Keratinocyte (primary cell): ENCODE measurements around the gene TXNRD2. TPM values are rescaled to one million over a fixed set of nuclear protein-coding genes. Genes with fewer than 3 reads are reported as not detected.

Source experiments
- DNase-seq: peaks from one replicate; pipeline ENCODE4 v3.0.0-alpha.2; 2011; ENCODE audit warnings: low read depth, missing footprints, low spot score
- FAIRE-seq: peaks from 2 replicates; lab custom pipeline; 2011; peaks lifted over from hg19 to GRCh38; lab: Jason Lieb, UNC
- H2AFZ ChIP-seq: 2 replicates; pipeline ENCODE4 v1.6.0; 2012; ENCODE audit warnings: low read length, control low read depth, inconsistent platforms; ENCODE audit not compliant: control insufficient read depth
- H3K27ac ChIP-seq: 2 replicates; pipeline ENCODE4 v1.5.1; 2011; ENCODE audit warnings: low read length; ENCODE audit not compliant: control insufficient read depth, insufficient read depth
- H3K27me3 ChIP-seq: 3 replicates; pipeline ENCODE4 v1.6.0; 2011; ENCODE audit warnings: low read length; ENCODE audit not compliant: control insufficient read depth, insufficient read depth; ENCODE audit errors: extremely low read depth
- H3K36me3 ChIP-seq, 2 experiments: 2 replicates in 1 of 2; 3 replicates in 1 of 2; pipeline ENCODE4 v1.5.1; 2011; ENCODE audit warnings: low read length in 2 of 2, mild to moderate bottlenecking in 1 of 2; ENCODE audit not compliant: control insufficient read depth in 2 of 2, insufficient read depth in 2 of 2; ENCODE audit errors: extremely low read depth in 1 of 2
- H3K4me1 ChIP-seq: 3 replicates; pipeline ENCODE4 v1.5.1; 2011; ENCODE audit warnings: low read length; ENCODE audit not compliant: control insufficient read depth, insufficient read depth; ENCODE audit errors: extremely low read depth
- H3K4me2 ChIP-seq: 3 replicates; pipeline ENCODE4 v1.6.0; 2011; ENCODE audit warnings: low read depth, low read length; ENCODE audit not compliant: control insufficient read depth, insufficient read depth; ENCODE audit errors: extremely low read depth
- H3K4me3 ChIP-seq, 3 experiments: fragments of 200-600 bp in 1 of 3; sonication (generic) in 1 of 3; 2 replicates in 2 of 3; 3 replicates in 1 of 3; pipeline ENCODE4 v1.5.1; 2011 to 2016; ENCODE audit warnings: low read length in 3 of 3, mild to moderate bottlenecking in 3 of 3, control low read depth in 2 of 3, inconsistent platforms in 1 of 3, low read depth in 1 of 3, mixed read lengths in 1 of 3, mixed run types in 1 of 3, moderate library complexity in 1 of 3; ENCODE audit not compliant: control insufficient read depth in 2 of 3, insufficient read depth in 2 of 3; ENCODE audit errors: extremely low read depth in 1 of 3
- H3K79me2 ChIP-seq: 2 replicates; pipeline ENCODE4 v1.6.0; 2012; ENCODE audit warnings: low read length; ENCODE audit not compliant: control insufficient read depth, insufficient read depth
- H3K9ac ChIP-seq: 3 replicates; pipeline ENCODE4 v1.6.0; 2011; ENCODE audit warnings: low read length; ENCODE audit not compliant: control insufficient read depth, insufficient read depth; ENCODE audit errors: extremely low read depth
- H3K9me1 ChIP-seq: 3 replicates; pipeline ENCODE4 v1.6.0; 2011; ENCODE audit warnings: low read length; ENCODE audit not compliant: control insufficient read depth, insufficient read depth; ENCODE audit errors: extremely low read depth
- H3K9me3 ChIP-seq: 2 replicates; pipeline ENCODE4 v1.5.1; 2012; ENCODE audit warnings: low read depth, low read length; ENCODE audit not compliant: control insufficient read depth
- H4K20me1 ChIP-seq: 3 replicates; pipeline ENCODE4 v1.6.0; 2011; ENCODE audit warnings: low read length; ENCODE audit not compliant: control insufficient read depth, insufficient read depth; ENCODE audit errors: extremely low read depth
- CTCF ChIP-seq, 3 experiments: IDR thresholded peaks in 1 of 3; conservative IDR thresholded peaks in 1 of 3; optimal IDR thresholded peaks in 1 of 3; 2 replicates in 2 of 3; 3 replicates in 1 of 3; pipeline versions ENCODE3 to v1.5.1; 2011; ENCODE audit warnings: low read length in 3 of 3, mild to moderate bottlenecking in 3 of 3, moderate library complexity in 2 of 3, control low read depth in 1 of 3, inconsistent platforms in 1 of 3; ENCODE audit not compliant: insufficient read depth in 2 of 3; ENCODE audit errors: extremely low read depth in 1 of 3
- EZH2 ChIP-seq: IDR thresholded peaks from one replicate; pipeline ENCODE4 v1.6.1; 2012; ENCODE audit warnings: inconsistent platforms, mild to moderate bottlenecking, low read length, moderate library complexity
- dilution Hi-C: fragments of 300-500 bp; cut with MboI; formaldehyde crosslinking; loops from one replicate; pipeline ENCODE4 v1.7.0; 2020; ENCODE audit warnings: low sequenced_read_pairs; ENCODE audit not compliant: extremely low pct_ligation_motif_present
- polyA plus RNA-seq, 5 experiments: library from polyadenylated mRNA; depleted of rRNA in 3 of 5; stranded (reverse) in 3 of 5; stranded (forward) in 1 of 5; unstranded in 1 of 5; fragments of >200 nt; gene quantifications; 1 replicate in 1 of 5; 2 replicates in 3 of 5; 3 replicates in 1 of 5; pipeline versions ENCODE4 v1.2.1 to v1.2.3, GENCODE V29; 2011 to 2012; ENCODE audit warnings: missing spikeins in 2 of 5, low read depth in 1 of 5, low replicate concordance in 1 of 5

The TXNRD2 gene
- polyA plus RNA-seq, 1 donor (not counting 4 experiments of a cell fraction or from before 2014, with no cell fraction given), result 16.0 TPM

DNA sequence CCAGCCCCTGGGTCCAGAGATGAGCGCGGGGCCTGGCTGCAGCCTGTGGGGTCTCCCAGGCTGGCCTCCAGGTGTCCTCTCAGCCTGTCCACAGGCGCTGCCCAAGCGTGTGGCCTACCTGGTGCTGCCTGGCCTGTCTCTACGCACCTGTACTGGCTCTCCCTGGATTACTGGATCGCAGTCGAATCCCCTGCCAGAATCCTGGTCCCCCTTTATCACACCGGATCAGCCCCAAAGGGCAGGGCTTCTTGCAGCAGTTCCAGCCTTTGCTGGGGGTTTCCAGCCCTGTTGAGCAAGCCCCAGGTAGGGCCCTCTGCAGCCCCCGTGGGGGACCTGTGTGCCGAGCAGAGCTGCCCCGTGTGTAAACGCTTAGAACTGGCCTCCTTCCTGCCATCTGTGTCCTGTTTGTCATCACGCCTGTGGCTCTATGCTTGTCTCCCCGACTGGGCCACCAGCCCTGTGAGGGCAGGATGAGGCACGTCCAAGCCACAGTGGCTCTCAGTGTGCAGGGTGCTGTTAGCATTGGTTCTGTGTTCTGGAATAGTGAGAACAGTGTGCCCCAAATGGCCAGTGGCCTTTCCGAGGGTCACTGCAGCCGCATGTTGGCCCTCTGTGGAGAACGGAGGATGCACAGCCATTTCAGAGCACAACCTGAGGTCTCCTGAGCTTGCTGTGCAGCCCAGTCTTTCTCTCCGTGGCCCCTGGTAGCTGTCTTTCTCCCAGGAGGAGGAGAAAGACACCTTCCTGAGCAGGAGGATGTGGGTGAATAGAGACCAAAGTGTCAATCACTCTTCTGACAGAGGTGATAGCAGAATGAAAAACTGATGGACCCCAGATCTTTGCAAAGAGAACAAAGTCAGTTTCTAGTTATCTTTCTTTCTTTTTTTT lies 13.9 kb upstream of the TXNRD2 start:
- Histone ChIP-seq H3K27me3 (no peaks in the 10 kb centered on the region), H3K9ac (peak overlapping the region; percentile 28)

GRCh38 chr22:19951346-19951745 lies 9.7 kb upstream of the TXNRD2 start:
- no peak overlapping the region for H3K4me3 ChIP-seq
- H3K9ac ChIP-seq, result no peak overlapping the region
- peaks cover 15% of the 10 kb centered on the region for H3K79me2 ChIP-seq
- peaks cover 3 to 8% of the 10 kb centered on the region in 2 experiments for H3K36me3 ChIP-seq
- H3K4me1 ChIP-seq, result peaks cover 32% of the 10 kb centered on the region
- H3K27me3 ChIP-seq, result no peaks in the 10 kb centered on the region
- no peaks in the 10 kb centered on the region for H3K9me3 ChIP-seq
- H3K9me1 ChIP-seq, result no peaks in the 10 kb centered on the region
- no peak overlapping the region for H2AFZ ChIP-seq
- FAIRE-seq (no peak), DNase-seq (no peak)
- no peak for TF ChIP-seq EZH2
- dilution Hi-C loops, result no loop called here
- H3K4me2 ChIP-seq, result no peak overlapping the region
- H3K27ac ChIP-seq, result no peak overlapping the region
- H4K20me1 ChIP-seq, result no peaks in the 10 kb centered on the region

More for the DNA sequence above, 13.9 kb upstream of the TXNRD2 start:
- H3K4me2 ChIP-seq, result peak overlapping the region; percentile 35
- FAIRE-seq (no peak), DNase-seq (no peak)
- H3K9me1 ChIP-seq, result no peaks in the 10 kb centered on the region
- peaks cover 7% of the 10 kb centered on the region for H3K79me2 ChIP-seq
- H3K36me3 ChIP-seq, result peaks cover 9% of the 10 kb centered on the region in 2 experiments
- no peak for TF ChIP-seq CTCF (optimal IDR thresholded peaks at IDR 0.05 in 1 of 3, IDR thresholded peaks at IDR 0.05 in 1 of 3, conservative IDR thresholded peaks at IDR 0.05 in 1 of 3; ENCODE audit: extremely low read depth in 1 of 3, insufficient read depth in 2 of 3, low read length in 3 of 3)
- no peak for TF ChIP-seq EZH2
- H3K4me3 ChIP-seq, result peak overlapping the region in 2 of 3 experiments; percentile 32 to 33
- no peak overlapping the region for H2AFZ ChIP-seq
- dilution Hi-C loops, result no loop called here
- H3K9me3 ChIP-seq, result no peaks in the 10 kb centered on the region
- H3K27ac ChIP-seq, result no peak overlapping the region
- peaks cover 22% of the 10 kb centered on the region for H3K4me1 ChIP-seq
- H4K20me1 ChIP-seq, result peaks cover 4% of the 10 kb centered on the region
